GM12801 (cell line): ENCODE data around the gene TBC1D3B.

Experiments
- TF ChIP-seq, protein P1 (sequence below): IDR thresholded peaks from one replicate; pipeline ENCODE4 v1.5.1; 2011; ENCODE audit warnings: control low read depth; ENCODE audit not compliant: insufficient read length; ENCODE audit errors: extremely low read depth

The TBC1D3B gene

GRCh38 chr17:36153895-36154610, 22.4 kb downstream of the TBC1D3B start:
- TF ChIP-seq, protein P1, sequence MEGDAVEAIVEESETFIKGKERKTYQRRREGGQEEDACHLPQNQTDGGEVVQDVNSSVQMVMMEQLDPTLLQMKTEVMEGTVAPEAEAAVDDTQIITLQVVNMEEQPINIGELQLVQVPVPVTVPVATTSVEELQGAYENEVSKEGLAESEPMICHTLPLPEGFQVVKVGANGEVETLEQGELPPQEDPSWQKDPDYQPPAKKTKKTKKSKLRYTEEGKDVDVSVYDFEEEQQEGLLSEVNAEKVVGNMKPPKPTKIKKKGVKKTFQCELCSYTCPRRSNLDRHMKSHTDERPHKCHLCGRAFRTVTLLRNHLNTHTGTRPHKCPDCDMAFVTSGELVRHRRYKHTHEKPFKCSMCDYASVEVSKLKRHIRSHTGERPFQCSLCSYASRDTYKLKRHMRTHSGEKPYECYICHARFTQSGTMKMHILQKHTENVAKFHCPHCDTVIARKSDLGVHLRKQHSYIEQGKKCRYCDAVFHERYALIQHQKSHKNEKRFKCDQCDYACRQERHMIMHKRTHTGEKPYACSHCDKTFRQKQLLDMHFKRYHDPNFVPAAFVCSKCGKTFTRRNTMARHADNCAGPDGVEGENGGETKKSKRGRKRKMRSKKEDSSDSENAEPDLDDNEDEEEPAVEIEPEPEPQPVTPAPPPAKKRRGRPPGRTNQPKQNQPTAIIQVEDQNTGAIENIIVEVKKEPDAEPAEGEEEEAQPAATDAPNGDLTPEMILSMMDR, result no peak

- TF ChIP-seq, protein P1, result no peak
Measured at GRCh38 chr17:36152639-36153120, 23.8 kb downstream of the TBC1D3B start.

DNA sequence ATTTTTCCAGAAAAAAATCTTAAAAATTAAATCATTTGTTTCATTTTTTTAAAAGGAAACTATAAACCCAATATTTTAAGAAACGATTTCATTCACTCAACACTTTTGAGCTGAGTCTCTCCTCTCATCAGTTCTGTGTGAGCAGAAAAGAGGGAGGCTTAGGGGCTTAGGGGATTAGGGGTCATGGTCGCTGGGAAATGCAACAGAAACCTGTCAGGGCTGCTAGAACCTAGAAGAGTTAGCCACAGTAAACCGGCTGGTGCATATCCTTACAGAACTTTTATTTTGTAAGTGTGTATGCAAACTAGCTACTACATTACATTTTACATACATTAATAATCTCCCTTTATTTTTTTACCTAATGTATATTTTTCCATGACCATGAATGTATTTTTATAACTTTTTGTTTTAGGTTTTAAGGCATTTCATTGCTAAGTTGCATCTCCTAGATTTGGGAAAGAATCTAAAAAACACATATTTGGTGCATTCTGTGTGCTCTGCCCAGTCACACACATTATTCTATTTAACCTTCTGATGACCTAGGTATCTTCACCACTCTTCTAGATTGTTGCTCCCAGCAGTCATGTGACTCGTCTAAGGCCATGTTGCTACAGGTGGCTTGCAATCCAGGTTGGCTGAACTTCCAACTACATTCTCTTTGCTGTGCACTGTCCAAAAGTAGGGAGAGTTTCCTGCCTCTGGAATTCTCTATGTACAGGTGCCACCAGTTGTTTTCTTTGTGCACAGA, 24.4 kb downstream of the TBC1D3B start:
- TF ChIP-seq, protein P1, result no peak

DNA sequence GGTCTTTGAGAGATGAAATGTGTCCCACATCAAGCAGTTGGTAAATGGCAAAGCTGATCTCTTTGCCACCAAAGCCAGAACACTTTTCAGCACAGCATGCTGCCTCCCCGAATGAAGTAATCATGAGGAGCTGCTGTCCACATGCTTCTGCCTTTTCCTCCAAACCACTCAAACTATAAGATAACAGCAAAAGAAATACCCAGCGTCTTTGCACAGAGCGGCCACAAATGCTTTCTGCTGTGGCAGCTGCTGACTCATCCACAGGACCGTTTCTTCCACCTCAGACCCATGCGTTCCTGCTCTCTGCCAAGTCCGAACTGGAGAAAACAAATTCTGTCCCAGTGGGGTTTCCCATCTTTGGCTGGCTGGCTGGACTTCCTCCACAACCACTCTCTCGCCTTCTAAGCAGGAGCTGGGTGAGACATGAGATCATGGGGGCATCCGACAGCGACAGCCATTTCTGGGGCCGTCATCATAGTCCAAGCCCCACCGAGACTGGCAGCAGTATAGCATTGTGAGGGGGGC, 27.1 kb downstream of the TBC1D3B start:
- TF ChIP-seq, protein P1, result no peak

DNA sequence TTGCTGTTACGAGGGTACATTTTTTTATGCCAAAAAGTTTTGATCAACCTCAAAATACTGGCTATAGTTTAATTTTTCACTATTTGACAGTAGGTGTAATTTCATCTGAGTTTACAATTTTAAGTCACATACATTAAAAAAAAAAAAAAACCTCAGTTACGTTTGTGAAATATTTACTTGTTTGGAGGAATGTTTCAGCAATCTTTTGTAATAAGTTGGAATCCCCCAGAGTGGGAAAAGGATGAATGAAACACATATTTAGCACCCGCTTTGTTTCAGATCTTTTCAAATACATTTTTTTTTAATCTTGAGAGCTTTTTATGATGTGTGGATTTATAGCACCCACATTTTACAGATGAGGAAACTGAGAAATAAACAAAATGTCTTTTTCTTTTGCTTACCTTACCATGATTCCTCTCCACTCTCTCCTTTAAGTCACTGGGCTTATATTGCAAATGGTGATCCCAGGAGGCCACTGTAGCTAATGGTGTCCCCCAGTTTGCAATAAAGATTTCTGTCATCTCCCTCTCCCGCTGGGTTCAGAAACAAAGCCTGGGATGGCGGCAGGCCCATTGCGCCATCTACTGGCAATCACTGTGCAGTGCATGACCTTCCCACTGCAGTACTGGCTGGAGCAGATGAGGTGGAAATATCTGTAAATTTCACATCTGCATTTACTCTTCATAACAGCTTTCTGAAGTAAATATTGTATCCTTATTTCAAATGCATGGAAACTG, 27.7 kb downstream of the TBC1D3B start:
- TF ChIP-seq, protein P1, result peak; percentile 96

GRCh38 chr17:36147601-36148000, 28.8 kb downstream of the TBC1D3B start:
- TF ChIP-seq, protein P1, result no peak

DNA sequence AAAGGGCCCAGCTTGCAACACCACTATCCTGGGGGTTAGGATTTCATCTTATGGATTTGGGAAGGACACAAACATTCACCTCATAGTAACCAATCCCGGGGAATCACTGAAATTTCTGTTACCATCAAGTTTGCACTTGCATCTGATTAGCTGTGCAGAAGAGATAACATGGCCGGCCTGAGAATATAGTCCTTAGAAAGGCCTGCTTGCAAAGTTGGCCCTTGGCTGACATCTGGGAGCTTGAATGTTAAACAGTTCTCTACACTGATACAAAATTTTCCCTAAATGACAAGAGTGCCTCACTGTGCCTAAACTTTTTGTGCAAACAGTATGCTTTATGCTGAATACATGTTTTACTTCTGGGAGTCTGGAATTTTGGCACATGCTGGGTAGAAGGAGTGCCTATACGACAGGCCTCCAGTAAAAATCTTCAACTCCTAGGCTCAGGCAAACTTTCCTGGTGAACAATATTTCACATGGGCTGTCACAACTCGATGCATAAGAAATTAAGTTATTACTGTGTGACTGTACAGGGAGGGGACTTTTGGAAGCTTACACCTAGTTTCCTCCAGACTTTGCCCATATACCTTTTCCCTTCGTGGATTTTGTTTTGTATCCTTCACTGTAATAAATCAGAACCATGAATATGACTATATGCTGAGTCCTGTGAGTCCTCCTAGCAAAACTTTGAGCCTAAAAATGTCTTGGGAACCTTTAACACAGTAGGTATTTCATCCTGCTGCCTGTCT, 31.3 kb downstream of the TBC1D3B start:
- TF ChIP-seq, protein P1, result no peak
